MCF 10A (cell line): ENCODE measurements around the gene RASGEF1C. TPM values are rescaled to one million over a fixed set of nuclear protein-coding genes. Genes with fewer than 3 reads are reported as not detected.

Source experiments
- BruUV-seq: library from RNA; stranded (reverse); fragments of 400-500 nt; replicated peaks from 2 replicates; lab custom pipeline; 2021; lab: Mats Ljungman, UMichigan
- CTCF ChIA-PET: fragments of 300-600 bp; sonication (Branson Sonifier 250); formaldehyde crosslinking; extraction: SDS; loops from one replicate; lab custom pipeline; 2021; ENCODE audit warnings: antibody characterized with exemption, inconsistent platforms; lab: Yijun Ruan, JAX
- POLR2A ChIA-PET: fragments of 300-600, 350-650 bp; sonication (Branson Sonifier 250); formaldehyde crosslinking; extraction: SDS; loops from one replicate; lab custom pipeline; 2020; ENCODE audit warnings: antibody characterized with exemption, inconsistent platforms; lab: Yijun Ruan, JAX
- DNase-seq: peaks from one replicate; pipeline ENCODE4 v3.0.0-alpha.2; 2018; ENCODE audit not compliant: unreplicated experiment
- H3K27ac Mint-ChIP-seq: one replicate; pipeline ENCODE4 v1.8.0; 2022; ENCODE audit warnings: mild to moderate bottlenecking, low read depth, mixed read lengths; ENCODE audit not compliant: unreplicated experiment
- H3K27me3 Mint-ChIP-seq: one replicate; pipeline ENCODE4 v1.8.0; 2022; ENCODE audit warnings: mixed read lengths; ENCODE audit not compliant: insufficient read depth, unreplicated experiment
- H3K36me3 Mint-ChIP-seq: one replicate; pipeline ENCODE4 v1.8.0; 2022; ENCODE audit warnings: mild to moderate bottlenecking, moderate library complexity, mixed read lengths; ENCODE audit not compliant: insufficient read depth, unreplicated experiment
- H3K4me1 Mint-ChIP-seq: one replicate; pipeline ENCODE4 v1.8.0; 2022; ENCODE audit warnings: mixed read lengths; ENCODE audit not compliant: insufficient read depth, unreplicated experiment
- H3K4me3 Mint-ChIP-seq: one replicate; pipeline ENCODE4 v1.8.0; 2022; ENCODE audit warnings: mild to moderate bottlenecking, moderate library complexity, mixed read lengths; ENCODE audit not compliant: unreplicated experiment
- H3K9me3 Mint-ChIP-seq: one replicate; pipeline ENCODE4 v1.8.0; 2022; ENCODE audit warnings: mixed read lengths; ENCODE audit not compliant: unreplicated experiment
- CTCF ChIP-seq: fragments of 200-600 bp; IDR thresholded peaks from one replicate; pipeline ENCODE4 v1.8.0; 2022; ENCODE audit warnings: antibody characterized with exemption, mild to moderate bottlenecking; ENCODE audit not compliant: unreplicated experiment
- intact Hi-C: fragments of 100-400 bp; cut with micrococcal nuclease; formaldehyde crosslinking; loops from 2 replicates; pipeline ENCODE4 v1.14.1; 2022
- total RNA-seq: library from RNA; stranded (reverse); gene quantifications from 2 replicates; pipeline ENCODE4 v1.2.3, GENCODE V29; 2022

RASGEF1C gene
- total RNA-seq, 1 experiment from 2014 or later: not detected

- Mint-ChIP-seq H3K4me3 (no peak overlapping the region), H3K36me3 (no peaks in the 10 kb centered on the region), H3K9me3 (no peaks in the 10 kb centered on the region), H3K4me1 (no peaks in the 10 kb centered on the region), H3K27ac (no peak overlapping the region), H3K27me3 (no peaks in the 10 kb centered on the region)
- TF ChIP-seq CTCF: no peak
- DNase-seq: no peak
- intact Hi-C loops: no loop called here
- BruUV-seq: no TSS peak
- CTCF ChIA-PET: interaction anchor here (1.1 kb wide), 1 partner anchor 43 kb away, joined by 3 read pairs; no protein-coding TSS in a partner anchor
- POLR2A ChIA-PET: no interaction called here
Measured at GRCh38 chr5:180083529-180084060, 125.4 kb downstream of the RASGEF1C start.

GRCh38 chr5:180082633-180083420 lies 126.2 kb downstream of the RASGEF1C start:
- Mint-ChIP-seq H3K36me3 (no peaks in the 10 kb centered on the region), H3K9me3 (no peaks in the 10 kb centered on the region), H3K4me1 (no peaks in the 10 kb centered on the region), H3K27ac (no peak overlapping the region), H3K27me3 (no peaks in the 10 kb centered on the region), H3K4me3 (no peak overlapping the region)
- ChIA-PET CTCF (interaction anchor here (1.1 kb wide), 1 partner anchor 43 kb away, joined by 3 read pairs; no protein-coding TSS in a partner anchor), POLR2A (no interaction called here)
- intact Hi-C loops: no loop called here
- no peak for DNase-seq
- BruUV-seq: no TSS peak
- no peak for TF ChIP-seq CTCF

- Mint-ChIP-seq H3K9me3 (no peaks in the 10 kb centered on the region), H3K27me3 (no peaks in the 10 kb centered on the region), H3K36me3 (no peaks in the 10 kb centered on the region), H3K4me3 (no peak overlapping the region), H3K27ac (no peak overlapping the region), H3K4me1 (no peaks in the 10 kb centered on the region)
- TF ChIP-seq CTCF: no peak
- ChIA-PET POLR2A (interaction anchor here (0.9 kb wide), 1 partner anchor 32 kb away, joined by 3 read pairs; no protein-coding TSS in a partner anchor), CTCF (interaction anchor here (0.6 to 3.8 kb wide), 3 partner anchors 10 to 1178 kb away, joined by 3 to 27 read pairs (median 3); no protein-coding TSS in a partner anchor)
- intact Hi-C loops: no loop called here
- BruUV-seq: no TSS peak
- DNase-seq: no peak
Measured at GRCh38 chr5:180081481-180081880, 127.5 kb downstream of the RASGEF1C start.

- Mint-ChIP-seq H3K36me3 (no peaks in the 10 kb centered on the region), H3K4me3 (no peak overlapping the region), H3K4me1 (no peaks in the 10 kb centered on the region), H3K27ac (no peak overlapping the region), H3K9me3 (no peaks in the 10 kb centered on the region), H3K27me3 (no peaks in the 10 kb centered on the region)
- TF ChIP-seq CTCF: no peak
- ChIA-PET CTCF (interaction anchor here (0.8 to 3.8 kb wide), 3 partner anchors 10 to 248 kb away, joined by 3 to 27 read pairs (median 7); no protein-coding TSS in a partner anchor), POLR2A (interaction anchor here (0.9 to 1.3 kb wide), 2 partner anchors 11 to 33 kb away, joined by 3 to 4 read pairs; no protein-coding TSS in a partner anchor)
- intact Hi-C loops: no loop called here
- BruUV-seq: no TSS peak
- DNase-seq: no peak
Measured at GRCh38 chr5:180080486-180081280, 128.3 kb downstream of the RASGEF1C start.
